Omental fat pad (tissue), 4 donors: ENCODE data around the gene CEBPB. TPM values are rescaled to one million over a fixed set of nuclear protein-coding genes. Genes with fewer than 3 reads are reported as not detected.
A peak's percentile ranks its signal among the peaks of the same experiment; 100 is the strongest.
"Not testable (repeated sequence)": the region's sequence is repeated elsewhere in the genome, so short reads cannot be mapped to it uniquely, and the experiment has no call there.

ENCODE experiments used
- ATAC-seq: fragments of 150-250 bp; one replicate; pipeline ENCODE4 v1.9.1; 2016; ENCODE audit warnings: mild to moderate bottlenecking, moderate library complexity; ENCODE audit not compliant: low FRiP score
- DNase-seq: peaks from one replicate; pipeline ENCODE4 v3.0.0-alpha.2; 2019; ENCODE audit warnings: low spot score
- CTCF ChIP-seq, 3 donors: fragments of 450-650 bp; IDR thresholded peaks; one replicate each; pipeline ENCODE4 v1.5.1; 2016 to 2017; ENCODE audit warnings: antibody characterized with exemption in 3 of 3, mild to moderate bottlenecking in 3 of 3, moderate library complexity in 2 of 3
- total RNA-seq, 4 donors: library from RNA; depleted of rRNA; stranded (reverse); fragments of >200 nt; gene quantifications; one replicate each; pipeline ENCODE4 v1.1.0, GENCODE V29; 2016

The CEBPB gene
- total RNA-seq, 4 donors from 2014 or later = 158 to 345 (median 227) TPM

- TF ChIP-seq CTCF (IDR thresholded peaks at IDR 0.05) = no peak
- DNase-seq = no peak
Measured at GRCh38 chr20:50172347-50173013, 18.1 kb upstream of the CEBPB start.

GRCh38 chr20:50174456-50174855 is 16.2 kb upstream of the CEBPB start:
- ATAC-seq = no peak
- DNase-seq = no peak
- no peak for TF ChIP-seq CTCF (IDR thresholded peaks at IDR 0.05)

More at GRCh38 chr20:50172347-50173013, 18.1 kb upstream of the CEBPB start:
- ATAC-seq = peak; percentile 92

- DNase-seq = no peak
- no peak for TF ChIP-seq CTCF (IDR thresholded peaks at IDR 0.05)
- ATAC-seq = no peak
Measured at GRCh38 chr20:50175938-50176933, 14.4 kb upstream of the CEBPB start.

- not testable (repeated sequence) for ATAC-seq, DNase-seq
Measured at GRCh38 chr20:50178672-50179071, 12.0 kb upstream of the CEBPB start.

- ATAC-seq = no peak
- TF ChIP-seq CTCF (IDR thresholded peaks at IDR 0.05) = no peak
Measured at GRCh38 chr20:50181344-50181743, 9.3 kb upstream of the CEBPB start.

GRCh38 chr20:50182346-50182745 is 8.3 kb upstream of the CEBPB start:
- ATAC-seq (no peak), DNase-seq (no peak)
- no peak for TF ChIP-seq CTCF (IDR thresholded peaks at IDR 0.05)

More at GRCh38 chr20:50181344-50181743, 9.3 kb upstream of the CEBPB start:
- no peak for DNase-seq

GRCh38 chr20:50185426-50185825 is 5.2 kb upstream of the CEBPB start:
- no peak for ATAC-seq
- DNase-seq = no peak
- no peak for TF ChIP-seq CTCF (IDR thresholded peaks at IDR 0.05)
